GM21423 (cell line): ENCODE data around the gene PPP1R12A.

Source experiments
- ATAC-seq: cut with Tn5 transposase; IDR thresholded peaks from one replicate; pipeline ENCODE4 v1.9.1; 2021; ENCODE audit warnings: mild to moderate bottlenecking, moderate library complexity; ENCODE audit not compliant: unreplicated experiment

The PPP1R12A gene

GRCh38 chr12:79936670-79937069 lies 1.8 kb upstream of the PPP1R12A start:
- ATAC-seq: no peak

GRCh38 chr12:79935624-79936345 lies 888 bp upstream of the PPP1R12A start:
- peak; percentile 21 for ATAC-seq

GRCh38 chr12:79934281-79935020 lies 446 bp downstream of the PPP1R12A start:
- ATAC-seq: peak; percentile 14

GRCh38 chr12:79933532-79934264 lies 1.2 kb downstream of the PPP1R12A start:
- ATAC-seq: peak; percentile 19

GRCh38 chr12:79933043-79933442 lies 1.9 kb downstream of the PPP1R12A start:
- no peak for ATAC-seq

GRCh38 chr12:79932357-79932756 lies 2.5 kb downstream of the PPP1R12A start:
- no peak for ATAC-seq

GRCh38 chr12:79929065-79929464 lies 5.8 kb downstream of the PPP1R12A start:
- ATAC-seq: no peak

GRCh38 chr12:79927772-79928474 lies 7.0 kb downstream of the PPP1R12A start:
- peak; percentile 98 for ATAC-seq

- no peak for ATAC-seq
Observed at GRCh38 chr12:79926951-79927350, 7.9 kb downstream of the PPP1R12A start.

- ATAC-seq: no peak
Observed at GRCh38 chr12:79925492-79925891, 9.4 kb downstream of the PPP1R12A start.

- no peak for ATAC-seq
Observed at GRCh38 chr12:79921786-79922185, 13.1 kb downstream of the PPP1R12A start.

- ATAC-seq: no peak
Observed at GRCh38 chr12:79920421-79921238, 14.3 kb downstream of the PPP1R12A start.

- ATAC-seq: no peak
Observed at GRCh38 chr12:79919762-79920161, 15.1 kb downstream of the PPP1R12A start.

GRCh38 chr12:79916826-79917225 lies 18.1 kb downstream of the PPP1R12A start:
- no peak for ATAC-seq

GRCh38 chr12:79911889-79912656 lies 22.8 kb downstream of the PPP1R12A start:
- ATAC-seq: no peak

- ATAC-seq: no peak
Observed at GRCh38 chr12:79908366-79908765, 26.5 kb downstream of the PPP1R12A start.

- ATAC-seq: no peak
Observed at GRCh38 chr12:79901506-79901905, 33.4 kb downstream of the PPP1R12A start.

GRCh38 chr12:79900951-79901350 lies 33.9 kb downstream of the PPP1R12A start:
- ATAC-seq: no peak

GRCh38 chr12:79900199-79900598 lies 34.7 kb downstream of the PPP1R12A start:
- ATAC-seq: no peak
